Measurements from ENCODE around the gene PMVK.
A peak's percentile ranks its signal among the peaks of the same experiment; 100 is the strongest.

Gene PMVK

GRCh38 chr1:154943649-154944400, 7.3 kb upstream of the PMVK start:
- Histone ChIP-seq H3K36me3 (ENCODE audit: insufficient read depth, low read length) (peaks cover 28% of the 10 kb centered on the region), H3K4me1 (ENCODE audit: insufficient read depth, low read length) (peaks cover 32% of the 10 kb centered on the region), H2AFZ (ENCODE audit: low read depth, low read length) (no peak overlapping the region), H3K4me3 (ENCODE audit: low read depth in 1 of 2, low read length in 2 of 2) (no peak overlapping the region), H3K9ac (ENCODE audit: low read depth, low read length) (no peak overlapping the region), H3K27ac (ENCODE audit: low read length) (peak overlapping the region; percentile 24; the same call in 1 of the 2 replicates), H4K20me1 (ENCODE audit: insufficient read depth, low read length) (no peaks in the 10 kb centered on the region; the same call in 1 of the 2 replicates), H3K4me2 (ENCODE audit: insufficient read depth, low read length) (no peak overlapping the region), H3K27me3 (ENCODE audit: insufficient read depth, low read length, poor library complexity) (no peaks in the 10 kb centered on the region), H3K9me3 (ENCODE audit: insufficient read depth, low read length, severe bottlenecking) (no peaks in the 10 kb centered on the region), H3K79me2 (ENCODE audit: insufficient read depth, low read length) (no peaks in the 10 kb centered on the region)
- DNase-seq (peak; percentile 56), ATAC-seq (ENCODE audit: insufficient read depth, low read depth) (peak; percentile 65)
- TF ChIP-seq CTCF (IDR thresholded peaks at IDR 0.05; ENCODE audit: borderline replicate concordance, extremely low read depth, low read length, poor library complexity, severe bottlenecking) (peak; percentile 88), EZH2 (IDR thresholded peaks at IDR 0.05; ENCODE audit: borderline replicate concordance, low read depth, low read length, severe bottlenecking) (no peak)

DNA sequence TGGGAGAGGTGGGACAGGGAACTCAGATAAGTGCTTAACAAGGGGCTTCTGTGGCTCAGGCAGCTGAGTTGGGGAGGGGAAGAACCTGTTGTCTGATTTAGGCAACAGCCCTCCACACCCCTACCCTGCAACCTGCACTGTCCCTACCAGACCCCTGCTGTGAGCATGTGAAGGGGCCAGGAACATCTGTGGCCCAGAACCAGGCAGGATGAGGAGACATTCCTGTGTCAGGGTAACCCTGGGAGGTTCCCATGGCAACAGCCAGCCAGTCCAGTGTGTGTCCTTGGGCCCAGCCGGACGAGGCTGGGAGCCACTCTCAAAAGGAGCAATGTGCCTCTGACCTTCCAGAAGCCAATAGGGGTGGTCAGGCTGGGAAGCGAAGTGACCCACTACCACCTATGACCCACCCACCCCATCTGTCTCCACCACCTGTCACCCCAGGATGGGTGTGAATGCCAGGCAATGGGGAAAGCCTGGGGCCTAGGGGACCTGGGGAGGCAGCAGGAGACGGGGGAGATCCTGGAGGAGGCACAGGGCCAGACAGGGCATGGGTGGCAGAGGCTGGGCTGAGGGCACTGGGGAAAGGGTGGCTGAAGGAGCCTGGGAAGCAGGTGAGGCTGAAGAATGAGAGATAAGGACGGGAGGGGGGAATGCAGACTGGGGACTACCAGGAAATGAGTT, 5.0 kb upstream of the PMVK start:
- Histone ChIP-seq H3K27ac (ENCODE audit: low read length) (peak overlapping the region; percentile 86), H3K4me2 (ENCODE audit: insufficient read depth, low read length) (no peak overlapping the region; the same call in 1 of the 2 replicates), H3K9me3 (ENCODE audit: insufficient read depth, low read length, severe bottlenecking) (no peaks in the 10 kb centered on the region), H3K79me2 (ENCODE audit: insufficient read depth, low read length) (no peaks in the 10 kb centered on the region), H4K20me1 (ENCODE audit: insufficient read depth, low read length) (no peaks in the 10 kb centered on the region; the same call in 1 of the 2 replicates), H3K4me1 (ENCODE audit: insufficient read depth, low read length) (peaks cover 47% of the 10 kb centered on the region), H3K4me3 (ENCODE audit: low read depth in 1 of 2, low read length in 2 of 2) (no peak overlapping the region; a peak in 1 of 4 replicates), H3K27me3 (ENCODE audit: insufficient read depth, low read length, poor library complexity) (no peaks in the 10 kb centered on the region), H3K9ac (ENCODE audit: low read depth, low read length) (peak overlapping the region; percentile 44; the same call in 1 of the 2 replicates), H3K36me3 (ENCODE audit: insufficient read depth, low read length) (peaks cover 11% of the 10 kb centered on the region), H2AFZ (ENCODE audit: low read depth, low read length) (no peak overlapping the region)
- ATAC-seq (ENCODE audit: insufficient read depth, low read depth), result no peak
- TF ChIP-seq CTCF (IDR thresholded peaks at IDR 0.05; ENCODE audit: borderline replicate concordance, extremely low read depth, low read length, poor library complexity, severe bottlenecking) (no peak), EZH2 (IDR thresholded peaks at IDR 0.05; ENCODE audit: borderline replicate concordance, low read depth, low read length, severe bottlenecking) (no peak)
- no peak for DNase-seq

DNA sequence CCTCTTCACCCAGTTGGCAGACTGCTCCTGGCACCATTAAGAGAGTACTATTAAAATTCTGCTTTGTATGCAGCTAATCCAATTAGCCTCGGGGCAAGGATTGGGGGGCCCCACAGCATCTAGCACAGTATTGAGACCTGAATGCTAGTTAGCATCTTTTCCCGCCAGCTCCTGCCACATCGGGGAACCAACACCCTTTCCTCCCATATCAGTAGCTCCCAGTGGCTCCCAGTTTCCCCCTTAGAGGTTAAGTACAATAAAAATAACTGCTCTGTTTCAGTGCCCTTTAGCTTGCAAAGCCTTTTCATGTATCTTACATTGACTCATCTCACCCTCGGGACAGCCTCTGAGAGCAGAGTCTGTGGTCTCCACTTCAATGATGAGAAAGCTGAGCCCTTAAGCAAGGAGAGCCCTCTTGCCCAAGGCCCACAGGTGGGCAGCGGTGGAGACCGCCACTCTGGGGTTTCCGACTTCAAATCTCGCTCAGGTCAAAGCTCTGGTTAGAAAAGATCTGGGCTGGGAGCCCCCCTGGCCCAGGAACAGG, 4.2 kb upstream of the PMVK start:
- Histone ChIP-seq H3K27ac (ENCODE audit: low read length) (no peak overlapping the region), H3K4me2 (ENCODE audit: insufficient read depth, low read length) (no peak overlapping the region), H2AFZ (ENCODE audit: low read depth, low read length) (no peak overlapping the region), H4K20me1 (ENCODE audit: insufficient read depth, low read length) (no peaks in the 10 kb centered on the region; the same call in 1 of the 2 replicates), H3K27me3 (ENCODE audit: insufficient read depth, low read length, poor library complexity) (no peaks in the 10 kb centered on the region), H3K4me3 (ENCODE audit: low read depth in 1 of 2, low read length in 2 of 2) (no peak overlapping the region), H3K36me3 (ENCODE audit: insufficient read depth, low read length) (peaks cover 11% of the 10 kb centered on the region), H3K79me2 (ENCODE audit: insufficient read depth, low read length) (peaks cover 6% of the 10 kb centered on the region), H3K9ac (ENCODE audit: low read depth, low read length) (no peak overlapping the region), H3K9me3 (ENCODE audit: insufficient read depth, low read length, severe bottlenecking) (no peaks in the 10 kb centered on the region), H3K4me1 (ENCODE audit: insufficient read depth, low read length) (peaks cover 54% of the 10 kb centered on the region)
- TF ChIP-seq EZH2 (IDR thresholded peaks at IDR 0.05; ENCODE audit: borderline replicate concordance, low read depth, low read length, severe bottlenecking) (no peak), CTCF (IDR thresholded peaks at IDR 0.05; ENCODE audit: borderline replicate concordance, extremely low read depth, low read length, poor library complexity, severe bottlenecking) (no peak)
- ATAC-seq (ENCODE audit: insufficient read depth, low read depth) (no peak), DNase-seq (no peak)
